Sigmoid colon (tissue), 7 donors: ENCODE results near the gene UNC119B. TPM values are rescaled to one million over a fixed set of nuclear protein-coding genes. Genes with fewer than 3 reads are reported as not detected.

ENCODE experiments used
- DNase-seq: peaks from one replicate; pipeline ENCODE4 v3.0.0-alpha.2; 2019
- H3K27ac ChIP-seq, 4 donors: fragments of 200-600 bp; sonication (generic); one replicate each; pipeline ENCODE4 v1.5.1; 2016 to 2019; ENCODE audit warnings: mild to moderate bottlenecking in 1 of 4
- H3K27me3 ChIP-seq, 3 donors: fragments of 200-600 bp; sonication (generic); one replicate each; pipeline ENCODE4 v1.5.1; 2019; ENCODE audit warnings: mild to moderate bottlenecking in 1 of 3
- H3K36me3 ChIP-seq, 4 donors: fragments of 200-600 bp; sonication (generic); one replicate each; pipeline ENCODE4 v1.5.1; 2016 to 2019
- H3K4me1 ChIP-seq, 4 donors: fragments of 200-600 bp; sonication (generic); one replicate each; pipeline ENCODE4 v1.5.1; 2017 to 2019
- H3K4me3 ChIP-seq, 4 donors: fragments of 200-600 bp; sonication (generic); one replicate each; pipeline ENCODE4 v1.5.1; 2017 to 2019; ENCODE audit warnings: mild to moderate bottlenecking in 2 of 4, moderate library complexity in 1 of 4
- H3K9me3 ChIP-seq, 4 donors: fragments of 200-600 bp in 3 of 4; sonication (generic) in 3 of 4; one replicate each; pipeline versions ENCODE4 v1.5.1 to v1.6.1; 2013 to 2019
- EP300 ChIP-seq, 4 donors: sonication (generic); formaldehyde crosslinking; IDR thresholded peaks; one replicate each; pipeline ENCODE4 v1.6.1; 2017; ENCODE audit warnings: antibody characterized with exemption in 4 of 4
- POLR2A ChIP-seq, 2 donors: fragments of 450-650 bp; IDR thresholded peaks; one replicate each; pipeline ENCODE4 v1.6.1; 2016; ENCODE audit warnings: antibody characterized with exemption in 2 of 2, mild to moderate bottlenecking in 2 of 2, moderate library complexity in 2 of 2
- POLR2AphosphoS5 ChIP-seq, 4 donors: sonication (generic); formaldehyde crosslinking; IDR thresholded peaks; one replicate each; pipeline ENCODE4 v1.6.1; 2017; ENCODE audit warnings: antibody characterized with exemption in 4 of 4
- WGBS, 2 donors: extraction: QIAGEN DNeasy Blood & Tissue Kit; methylation state at CpG; one replicate each; pipeline ENCODE4 v1.1.7; 2013; 5-methylcytosine and 5-hydroxymethylcytosine counted together
- intact Hi-C: fragments of 100-400 bp; cut with DNase I; formaldehyde crosslinking; loops from one replicate; pipeline ENCODE4 v1.15.1; 2023
- polyA plus RNA-seq, 3 donors: library from polyadenylated mRNA; stranded (reverse); fragments of 200-250 nt; gene quantifications; one replicate each; pipeline ENCODE4 v1.2.3, GENCODE V29; 2013
- total RNA-seq, 4 donors: library from RNA; depleted of rRNA; stranded (reverse); fragments of >200 nt; gene quantifications; one replicate each; pipeline ENCODE4 v1.1.0, GENCODE V29; 2016
- TF ChIP-seq, protein P1 (sequence below), 4 experiments: fragments of 450-650 bp in 3 of 4; fragments of 200-600 bp in 1 of 4; IDR thresholded peaks; one replicate each; pipeline ENCODE4 v1.5.1; 2016 to 2019; ENCODE audit warnings: antibody characterized with exemption in 4 of 4, mild to moderate bottlenecking in 3 of 4, moderate library complexity in 2 of 4
- donor health status: healthy with polysubstance abuse.
- donor health status: Bipolar disorder and iron deficiency.
- donor health status: healthy.

The UNC119B gene
- total and polyA plus RNA-seq, 7 donors = 8.4 to 19.3 (median 17.9) TPM

DNA sequence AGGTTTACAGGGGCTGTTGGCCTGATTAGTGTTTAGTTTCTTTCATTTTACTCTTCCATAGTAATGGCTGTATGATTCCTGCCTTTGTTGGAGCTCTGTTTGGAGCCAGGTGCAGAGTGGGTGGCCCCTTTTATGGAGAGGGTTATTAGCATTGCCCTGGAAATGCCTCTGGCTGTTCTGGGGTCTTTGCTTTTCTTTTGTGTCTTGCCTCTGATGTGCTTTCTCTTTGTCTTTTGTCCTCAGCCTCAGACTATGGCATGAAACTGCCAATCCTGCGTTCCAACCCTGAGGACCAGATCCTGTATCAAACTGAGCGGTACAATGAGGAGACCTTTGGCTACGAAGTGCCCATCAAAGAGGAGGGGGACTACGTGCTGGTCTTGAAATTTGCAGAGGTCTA is 16.4 kb upstream of the UNC119B start:
- no peak overlapping the region for H3K4me3 ChIP-seq
- TF ChIP-seq POLR2A (IDR thresholded peaks at IDR 0.05) (no peak), POLR2AphosphoS5 (IDR thresholded peaks at IDR 0.05) (no peak)
- intact Hi-C loops = no loop called here
- H3K27me3 ChIP-seq = no peaks in the 10 kb centered on the region
- no peak for DNase-seq
- H3K36me3 ChIP-seq = peaks cover 8 to 50% (median 30%) of the 10 kb centered on the region in 4 donors
- H3K27ac ChIP-seq = no peak overlapping the region
- H3K4me1 ChIP-seq = peaks cover 0 to 44% (median 39%) of the 10 kb centered on the region in 4 donors
- H3K9me3 ChIP-seq = no peaks in the 10 kb centered on the region
- 90% methylated on average over 4 of the region's 4 CpGs for WGBS, 2 donors

DNA sequence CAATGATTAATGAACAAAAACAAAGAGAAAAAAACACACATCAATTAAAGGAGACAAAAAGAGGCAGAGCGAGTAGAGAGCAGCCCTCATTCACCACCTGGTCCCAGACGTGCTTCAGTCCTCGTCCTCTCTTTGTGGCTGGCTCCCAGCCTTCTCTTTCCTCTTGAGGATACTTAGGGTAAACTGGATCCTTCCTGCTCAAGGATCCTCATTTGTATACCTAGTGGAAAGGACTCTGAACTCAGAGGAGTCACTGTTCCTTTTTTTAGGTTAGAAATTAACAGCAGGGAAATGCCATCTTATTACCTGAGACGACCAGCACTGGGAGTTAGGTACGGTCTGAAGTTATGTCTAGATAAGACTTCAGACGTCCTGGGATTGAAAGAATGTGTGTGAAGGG is 13.6 kb upstream of the UNC119B start:
- no peak overlapping the region for H3K27ac ChIP-seq
- DNase-seq = no peak
- H3K9me3 ChIP-seq = no peaks in the 10 kb centered on the region
- H3K36me3 ChIP-seq = peaks cover 8 to 78% (median 38%) of the 10 kb centered on the region in 4 donors
- H3K27me3 ChIP-seq = no peaks in the 10 kb centered on the region
- H3K4me1 ChIP-seq = peaks cover 0 to 16% (median 16%) of the 10 kb centered on the region in 4 donors
- WGBS, 2 donors = 26 to 73% methylated on average over 6 of the region's 6 CpGs
- intact Hi-C loops = no loop called here
- no peak for TF ChIP-seq POLR2AphosphoS5 (IDR thresholded peaks at IDR 0.05)
- TF ChIP-seq POLR2A (IDR thresholded peaks at IDR 0.05) = no peak
- TF ChIP-seq EP300 (IDR thresholded peaks at IDR 0.05) = no peak
- TF ChIP-seq, protein P1, sequence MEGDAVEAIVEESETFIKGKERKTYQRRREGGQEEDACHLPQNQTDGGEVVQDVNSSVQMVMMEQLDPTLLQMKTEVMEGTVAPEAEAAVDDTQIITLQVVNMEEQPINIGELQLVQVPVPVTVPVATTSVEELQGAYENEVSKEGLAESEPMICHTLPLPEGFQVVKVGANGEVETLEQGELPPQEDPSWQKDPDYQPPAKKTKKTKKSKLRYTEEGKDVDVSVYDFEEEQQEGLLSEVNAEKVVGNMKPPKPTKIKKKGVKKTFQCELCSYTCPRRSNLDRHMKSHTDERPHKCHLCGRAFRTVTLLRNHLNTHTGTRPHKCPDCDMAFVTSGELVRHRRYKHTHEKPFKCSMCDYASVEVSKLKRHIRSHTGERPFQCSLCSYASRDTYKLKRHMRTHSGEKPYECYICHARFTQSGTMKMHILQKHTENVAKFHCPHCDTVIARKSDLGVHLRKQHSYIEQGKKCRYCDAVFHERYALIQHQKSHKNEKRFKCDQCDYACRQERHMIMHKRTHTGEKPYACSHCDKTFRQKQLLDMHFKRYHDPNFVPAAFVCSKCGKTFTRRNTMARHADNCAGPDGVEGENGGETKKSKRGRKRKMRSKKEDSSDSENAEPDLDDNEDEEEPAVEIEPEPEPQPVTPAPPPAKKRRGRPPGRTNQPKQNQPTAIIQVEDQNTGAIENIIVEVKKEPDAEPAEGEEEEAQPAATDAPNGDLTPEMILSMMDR (IDR thresholded peaks at IDR 0.05) = no peak
- H3K4me3 ChIP-seq = no peak overlapping the region

DNA sequence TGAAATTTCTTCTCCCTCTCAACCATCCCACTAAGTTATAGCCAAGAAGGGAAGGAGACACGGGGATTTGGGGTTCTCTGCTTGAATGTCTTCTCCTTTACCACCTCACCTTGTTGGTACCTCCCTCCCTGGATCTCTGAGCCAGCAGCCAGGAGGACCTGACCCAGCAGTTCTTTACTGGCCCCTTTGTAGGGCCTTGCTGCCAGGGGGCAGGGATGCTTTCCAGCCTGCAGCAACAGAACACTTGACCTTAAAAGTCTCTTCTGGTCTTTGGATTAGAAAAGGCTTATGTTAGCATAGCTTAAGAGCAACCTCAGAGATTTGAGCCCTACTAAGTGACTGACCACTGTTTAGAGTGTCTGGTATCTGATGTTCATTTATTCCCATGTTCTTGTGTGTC is 12.9 kb upstream of the UNC119B start:
- intact Hi-C loops = no loop called here
- DNase-seq = no peak
- TF ChIP-seq, protein P1 (IDR thresholded peaks at IDR 0.05) = no peak
- TF ChIP-seq POLR2A (IDR thresholded peaks at IDR 0.05) = no peak
- TF ChIP-seq POLR2AphosphoS5 (IDR thresholded peaks at IDR 0.05) = no peak
- TF ChIP-seq EP300 (IDR thresholded peaks at IDR 0.05) = no peak
- no peaks in the 10 kb centered on the region for H3K27me3 ChIP-seq
- WGBS, 2 donors = 59 to 95% methylated on average over 1 of the region's 1 CpG
- H3K27ac ChIP-seq = no peak overlapping the region
- H3K4me3 ChIP-seq = no peak overlapping the region
- H3K9me3 ChIP-seq = no peaks in the 10 kb centered on the region
- H3K36me3 ChIP-seq = peaks cover 8 to 85% (median 38%) of the 10 kb centered on the region in 4 donors
- H3K4me1 ChIP-seq = peaks cover 0 to 10% (median 8%) of the 10 kb centered on the region in 4 donors

DNA sequence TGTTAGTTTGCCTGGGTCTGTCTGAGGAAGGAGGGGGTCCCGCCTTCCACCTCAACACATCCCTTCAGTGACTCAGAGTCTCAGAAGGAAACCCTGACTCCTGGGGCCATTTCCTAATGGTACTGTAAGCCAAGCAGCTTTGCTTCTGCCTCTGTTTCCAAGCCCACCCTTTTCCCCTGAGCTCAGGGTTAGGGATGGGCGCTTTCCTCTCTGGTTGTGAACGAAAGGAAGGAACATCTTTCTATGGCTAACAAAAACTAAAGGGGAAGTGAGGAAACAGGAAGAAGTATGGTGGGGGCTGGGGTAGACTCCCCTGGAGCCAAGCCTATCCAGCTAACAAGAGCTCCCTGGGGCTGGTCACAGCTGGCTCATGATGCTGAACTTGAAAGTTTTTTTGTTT is 11.6 kb upstream of the UNC119B start:
- H3K27ac ChIP-seq = no peak overlapping the region

DNA sequence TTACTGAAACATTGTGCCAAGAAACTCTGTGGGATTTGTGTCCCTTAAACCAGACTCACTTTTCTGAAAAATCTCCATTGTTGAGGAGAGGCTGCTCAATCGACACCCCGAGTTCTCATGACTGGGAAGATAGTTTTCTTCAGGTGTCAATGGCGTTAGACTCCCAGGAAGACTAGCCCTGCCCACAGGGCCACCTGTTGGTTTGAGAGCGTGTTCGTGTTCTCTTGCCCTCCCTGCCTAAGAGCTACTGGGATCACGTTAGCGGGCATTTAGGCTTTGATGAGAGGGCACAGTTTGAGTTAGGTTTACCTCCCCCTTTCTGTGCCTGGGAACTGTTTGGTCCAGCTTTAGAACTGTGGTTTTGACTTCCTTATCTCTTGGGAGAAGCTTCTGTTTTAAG is 10.7 kb upstream of the UNC119B start:
- DNase-seq = no peak
- peaks cover 3 to 85% (median 36%) of the 10 kb centered on the region in 4 donors for H3K36me3 ChIP-seq
- intact Hi-C loops = no loop called here
- WGBS, 2 donors = 84 to 94% methylated on average over 7 of the region's 7 CpGs
- no peak for TF ChIP-seq POLR2A (IDR thresholded peaks at IDR 0.05)
- TF ChIP-seq EP300 (IDR thresholded peaks at IDR 0.05) = no peak
- TF ChIP-seq, protein P1 (IDR thresholded peaks at IDR 0.05) = no peak
- no peak for TF ChIP-seq POLR2AphosphoS5 (IDR thresholded peaks at IDR 0.05)
- no peaks in the 10 kb centered on the region for H3K4me1 ChIP-seq
- no peak overlapping the region for H3K4me3 ChIP-seq
- no peaks in the 10 kb centered on the region for H3K9me3 ChIP-seq
- no peak overlapping the region for H3K27ac ChIP-seq
- no peaks in the 10 kb centered on the region for H3K27me3 ChIP-seq

More for the DNA sequence above, 11.6 kb upstream of the UNC119B start:
- 82 to 88% methylated on average over 3 of the region's 3 CpGs for WGBS, 2 donors
- H3K9me3 ChIP-seq = no peaks in the 10 kb centered on the region
- peaks cover 8 to 93% (median 41%) of the 10 kb centered on the region in 4 donors for H3K36me3 ChIP-seq
- intact Hi-C loops = no loop called here
- DNase-seq = no peak
- H3K27me3 ChIP-seq = no peaks in the 10 kb centered on the region
- TF ChIP-seq, protein P1 (IDR thresholded peaks at IDR 0.05) = no peak
- TF ChIP-seq POLR2AphosphoS5 (IDR thresholded peaks at IDR 0.05) = no peak
- TF ChIP-seq EP300 (IDR thresholded peaks at IDR 0.05) = no peak
- no peak for TF ChIP-seq POLR2A (IDR thresholded peaks at IDR 0.05)
- no peak overlapping the region for H3K4me3 ChIP-seq
- H3K4me1 ChIP-seq = no peaks in the 10 kb centered on the region
